Measurements from ENCODE around the gene ABI3BP. TPM values are rescaled to one million over a fixed set of nuclear protein-coding genes. Genes with fewer than 3 reads are reported as not detected.

ABI3BP gene
- total RNA-seq, 1 donor from 2014 or later: 28.8 TPM

- DNase-seq (no peak), ATAC-seq (ENCODE audit: poor library complexity) (no peak)
- intact Hi-C loops (cut with DNase I): no loop called here
These were observed 227.7 kb downstream of the ABI3BP start for GRCh38 chr3:100765437-100765975.

- no peak for DNase-seq
- no peak for ATAC-seq (ENCODE audit: poor library complexity)
- intact Hi-C loops (cut with DNase I): no loop called here
These were observed 231.3 kb downstream of the ABI3BP start for GRCh38 chr3:100761951-100762350.

DNA sequence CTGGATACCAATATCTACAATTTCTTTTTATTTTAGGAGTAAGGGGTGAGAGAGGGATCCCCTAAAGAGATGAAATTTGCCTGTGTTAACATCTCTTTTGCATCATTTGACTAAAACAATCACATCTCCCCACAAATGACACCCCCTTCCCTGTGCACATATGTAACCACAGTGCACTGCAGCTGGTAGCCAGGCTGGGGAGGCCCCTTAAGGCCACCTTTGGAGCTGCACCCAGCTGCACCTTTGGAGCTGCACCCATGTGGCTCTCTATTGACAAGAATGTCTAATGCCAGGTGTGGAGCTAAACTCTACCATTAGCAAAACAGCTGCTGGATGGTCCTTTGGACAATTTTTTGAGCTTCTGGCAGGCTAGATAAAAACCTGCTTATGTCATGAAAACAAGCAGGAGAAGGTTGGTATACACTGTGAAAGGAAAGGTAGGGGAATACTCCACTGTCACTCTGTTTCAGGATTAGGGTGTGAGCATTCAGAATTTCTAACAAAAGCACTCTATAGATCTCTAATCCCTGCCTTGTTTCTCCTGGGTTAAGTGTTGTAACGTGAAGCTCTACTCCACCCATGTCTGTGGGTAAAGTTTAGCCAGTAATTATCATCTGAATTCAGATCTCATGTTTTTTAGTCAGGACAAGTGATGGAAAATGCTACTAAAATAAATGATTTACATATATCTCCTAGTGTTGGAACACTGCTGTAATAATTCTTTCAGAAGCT is 231.8 kb downstream of the ABI3BP start:
- intact Hi-C loops (cut with DNase I): no loop called here
- DNase-seq (no peak), ATAC-seq (ENCODE audit: poor library complexity) (no peak)

GRCh38 chr3:100760377-100760776 is 232.8 kb downstream of the ABI3BP start:
- ATAC-seq (ENCODE audit: poor library complexity) (no peak), DNase-seq (no peak)
- intact Hi-C loops (cut with DNase I): no loop called here

- ATAC-seq (ENCODE audit: poor library complexity) (no peak), DNase-seq (no peak)
- intact Hi-C loops (cut with DNase I): no loop called here
These were observed 233.3 kb downstream of the ABI3BP start for GRCh38 chr3:100759950-100760349.

GRCh38 chr3:100759159-100759558 is 234.1 kb downstream of the ABI3BP start:
- DNase-seq: no peak
- intact Hi-C loops (cut with DNase I): no loop called here
- ATAC-seq (ENCODE audit: poor library complexity): no peak

GRCh38 chr3:100756441-100756840 is 236.8 kb downstream of the ABI3BP start:
- ATAC-seq (ENCODE audit: poor library complexity) (peak; percentile 63), DNase-seq (peak; percentile 51)

DNA sequence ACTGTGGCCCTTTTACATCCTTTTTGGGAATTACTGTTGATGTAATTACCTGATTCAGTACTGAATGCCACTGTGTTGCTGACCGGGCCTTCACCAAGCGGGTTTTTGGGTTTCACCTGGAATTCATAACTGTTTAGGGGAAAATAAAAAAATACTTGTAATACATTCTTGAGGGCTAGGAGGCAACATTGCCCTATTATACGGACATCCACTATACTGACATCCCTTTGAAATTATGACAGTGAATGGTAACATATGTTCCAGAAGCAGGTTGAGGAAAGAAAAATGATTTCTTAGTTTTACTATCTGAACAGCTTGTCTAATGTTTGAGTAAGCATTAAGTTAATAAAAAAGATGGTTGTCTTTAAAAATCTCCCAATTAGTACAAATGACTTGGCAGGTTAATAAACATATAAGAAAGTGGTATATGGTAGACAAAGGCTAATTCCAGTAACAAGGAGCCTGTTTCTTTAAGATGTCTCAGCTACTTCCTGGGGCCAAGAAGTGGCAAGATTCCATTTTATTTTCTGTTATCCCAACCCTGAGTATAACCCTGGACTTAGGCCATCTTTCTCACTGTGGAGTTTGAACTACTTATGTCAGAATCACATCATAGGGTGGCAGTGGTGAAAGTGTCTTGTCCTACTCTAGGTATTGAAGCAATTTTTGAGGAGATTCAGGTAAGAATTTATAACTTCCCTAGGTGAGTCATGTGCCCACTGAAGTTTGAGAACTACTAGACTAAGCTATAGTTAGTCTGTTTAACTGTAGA is 238.5 kb downstream of the ABI3BP start:
- ATAC-seq (ENCODE audit: poor library complexity) (no peak), DNase-seq (no peak)
- intact Hi-C loops (cut with DNase I): no loop called here

More at GRCh38 chr3:100756441-100756840, 236.8 kb downstream of the ABI3BP start:
- intact Hi-C loops (cut with DNase I): no loop called here

DNA sequence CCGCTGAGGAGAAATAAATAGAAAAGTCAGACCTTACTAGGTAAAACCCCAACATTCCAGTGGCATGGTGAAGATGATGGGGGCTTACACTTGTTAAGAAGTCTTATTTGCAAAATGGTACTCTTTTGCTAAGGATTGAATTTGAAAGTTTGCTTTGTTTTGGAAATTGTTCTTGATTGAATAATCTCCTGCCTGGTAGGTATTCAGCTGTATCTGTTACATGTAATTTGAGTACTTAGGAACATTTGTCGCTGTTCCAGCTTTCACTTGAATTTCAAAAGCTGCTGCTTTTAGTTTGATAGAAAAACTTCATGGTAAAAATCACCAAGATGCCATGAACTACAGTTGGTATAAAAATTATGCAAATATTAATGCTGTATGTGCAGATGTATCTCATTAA is 239.4 kb downstream of the ABI3BP start:
- ATAC-seq (ENCODE audit: poor library complexity) (no peak), DNase-seq (no peak)
- intact Hi-C loops (cut with DNase I): no loop called here

DNA sequence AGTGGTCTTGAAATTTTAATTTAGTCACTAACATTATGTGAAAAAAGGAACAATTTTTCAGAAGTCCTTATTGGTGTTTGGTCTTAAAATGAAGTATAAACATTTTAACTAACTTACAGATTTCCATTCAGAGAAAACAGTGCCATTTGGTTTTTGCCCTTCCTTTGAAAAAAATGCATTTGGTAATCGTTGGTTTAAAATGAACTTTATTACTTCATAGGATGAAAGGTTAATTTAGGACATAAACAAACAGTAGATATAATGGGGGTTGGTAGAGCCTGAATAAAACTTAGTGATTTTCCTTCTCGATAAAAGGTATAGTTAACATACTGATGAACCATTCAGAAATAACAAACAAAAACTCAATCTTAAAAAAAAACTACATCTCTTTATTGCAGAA is 244.3 kb downstream of the ABI3BP start:
- intact Hi-C loops (cut with DNase I): no loop called here
- ATAC-seq (ENCODE audit: poor library complexity) (no peak), DNase-seq (no peak)

GRCh38 chr3:100748220-100748619 is 245.0 kb downstream of the ABI3BP start:
- intact Hi-C loops (cut with DNase I): no loop called here
- DNase-seq: no peak
- ATAC-seq (ENCODE audit: poor library complexity): no peak

- ATAC-seq (ENCODE audit: poor library complexity) (peak; percentile 34), DNase-seq (no peak)
- intact Hi-C loops (cut with DNase I): no loop called here
These were observed 247.1 kb downstream of the ABI3BP start for GRCh38 chr3:100746092-100746491.

- intact Hi-C loops (cut with DNase I): no loop called here
- DNase-seq: no peak
- no peak for ATAC-seq (ENCODE audit: poor library complexity)
These were observed 247.6 kb downstream of the ABI3BP start for GRCh38 chr3:100745617-100746016.

- DNase-seq (no peak), ATAC-seq (ENCODE audit: poor library complexity) (no peak)
- intact Hi-C loops (cut with DNase I): no loop called here
These were observed 248.6 kb downstream of the ABI3BP start for GRCh38 chr3:100744671-100745070.

DNA sequence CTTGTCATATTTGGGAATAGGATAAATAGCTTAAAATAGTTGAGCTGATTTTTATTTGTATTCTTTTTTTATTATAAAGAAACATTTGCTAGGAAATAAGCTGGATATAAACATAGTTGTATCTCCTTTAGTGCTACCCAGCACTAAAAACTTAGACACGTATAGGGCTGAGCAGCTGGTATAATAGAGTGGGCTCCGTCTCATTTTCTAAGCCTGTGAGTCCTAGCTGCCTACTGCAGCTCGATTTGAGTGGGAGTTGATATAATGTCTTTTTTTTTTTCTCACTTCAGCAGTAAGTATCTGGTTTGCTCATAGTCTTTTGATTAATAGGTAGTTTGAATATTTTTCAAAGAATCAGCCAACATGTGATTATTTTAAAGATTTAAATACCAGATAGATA is 249.7 kb downstream of the ABI3BP start:
- ATAC-seq (ENCODE audit: poor library complexity) (no peak), DNase-seq (no peak)
- intact Hi-C loops (cut with DNase I): no loop called here

DNA sequence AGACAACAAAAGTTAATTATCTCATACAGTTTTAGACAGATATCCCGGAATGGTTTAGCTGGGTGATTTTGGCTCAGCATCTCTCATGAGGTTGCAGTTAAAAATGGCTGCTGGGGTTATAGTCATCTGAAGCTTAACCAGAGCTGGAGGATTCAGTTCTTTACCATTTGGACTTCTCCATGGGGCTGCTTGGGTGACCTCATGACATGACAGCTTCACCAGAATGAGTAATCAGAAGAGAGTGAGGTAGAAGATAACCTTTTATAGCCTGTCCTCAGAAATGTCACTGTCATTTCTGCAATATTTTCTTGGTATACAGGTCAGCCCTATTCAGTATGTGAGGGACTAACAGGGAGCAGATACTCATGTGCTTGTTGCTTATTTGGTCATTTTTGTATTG is 253.0 kb downstream of the ABI3BP start:
- no peak for ATAC-seq (ENCODE audit: poor library complexity)
- no peak for DNase-seq
- intact Hi-C loops (cut with DNase I): no loop called here

GRCh38 chr3:100737334-100737733 is 255.9 kb downstream of the ABI3BP start:
- no peak for DNase-seq
- intact Hi-C loops (cut with DNase I): no loop called here

DNA sequence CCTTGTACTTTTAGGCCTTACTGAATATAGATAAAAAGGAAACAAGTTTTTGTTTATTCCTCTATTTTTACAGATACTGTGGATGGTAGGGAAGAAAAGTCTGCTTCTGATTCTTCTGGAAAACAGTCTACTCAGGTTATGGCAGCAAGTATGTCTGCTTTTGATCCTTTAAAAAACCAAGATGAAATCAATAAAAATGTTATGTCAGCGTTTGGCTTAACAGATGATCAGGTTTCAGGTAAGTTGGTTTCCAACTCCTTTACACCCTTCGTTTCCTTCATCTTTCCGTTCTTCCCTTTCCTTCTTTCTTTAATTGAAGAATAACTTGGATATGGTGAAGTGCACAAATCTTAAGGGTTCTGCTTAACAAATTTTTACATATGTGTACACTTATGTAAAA is 260.8 kb downstream of the ABI3BP start:
- ATAC-seq (ENCODE audit: poor library complexity) (no peak), DNase-seq (no peak)
- intact Hi-C loops (cut with DNase I): no loop called here

More at GRCh38 chr3:100737334-100737733, 255.9 kb downstream of the ABI3BP start:
- peak; percentile 36 for ATAC-seq (ENCODE audit: poor library complexity)

DNA sequence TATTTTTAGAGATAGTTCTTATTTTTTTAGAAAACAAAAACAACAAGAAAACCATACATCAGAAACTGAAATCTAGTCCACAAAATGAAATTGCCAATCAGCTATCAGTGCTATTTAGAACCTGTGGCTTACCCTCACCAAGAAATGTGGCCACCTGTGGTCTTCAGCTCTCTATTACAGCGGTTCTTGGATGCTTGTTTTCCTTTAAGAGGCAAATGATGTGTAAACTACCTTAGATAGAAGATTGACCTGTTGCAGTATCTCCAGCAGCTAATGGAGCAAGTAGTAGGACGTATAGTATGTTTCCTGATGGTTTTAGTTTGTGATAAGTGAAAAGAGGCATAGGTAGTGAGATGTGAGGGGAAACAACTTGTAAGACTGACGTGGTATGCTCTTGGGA is 262.7 kb downstream of the ABI3BP start:
- ATAC-seq (ENCODE audit: poor library complexity): no peak
- intact Hi-C loops (cut with DNase I): no loop called here
- DNase-seq: no peak

DNA sequence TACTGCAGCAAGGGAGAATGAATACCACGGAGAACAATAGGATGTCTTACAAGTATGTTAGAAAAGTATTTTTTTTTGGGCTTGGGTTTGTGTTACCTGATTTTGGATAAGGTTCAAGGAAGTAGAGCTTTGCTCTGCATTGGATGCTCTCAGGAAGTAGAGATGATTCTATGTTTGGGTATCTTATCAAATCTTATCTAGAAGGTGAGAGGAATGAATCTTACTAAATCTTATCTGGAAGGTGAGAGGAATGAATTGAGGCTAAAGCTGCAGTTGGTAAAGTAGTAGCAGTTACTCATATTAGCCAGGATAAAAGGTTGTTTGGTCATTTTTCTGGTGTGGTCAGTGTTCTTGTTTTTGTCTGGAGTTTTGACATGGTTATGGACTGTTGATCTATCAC is 266.5 kb downstream of the ABI3BP start:
- DNase-seq (no peak), ATAC-seq (ENCODE audit: poor library complexity) (no peak)
- intact Hi-C loops (cut with DNase I): no loop called here

Data from Right ventricle myocardium superior (tissue), 1 donor.